Measurements from ENCODE around the gene RFTN1. TPM values are rescaled to one million over a fixed set of nuclear protein-coding genes. Genes with fewer than 3 reads are reported as not detected.
A peak's percentile ranks its signal among the peaks of the same experiment; 100 is the strongest.
"Not testable (repeated sequence)": the region's sequence is repeated elsewhere in the genome, so short reads cannot be mapped to it uniquely, and the experiment has no call there.

RFTN1 gene
- total and polyA plus RNA-seq, 2 donors from 2014 or later, result 15.3 to 34.1 TPM

- peaks cover 0 to 29% (median 16%) of the 10 kb centered on the region in 3 donors for H3K36me3 ChIP-seq (ENCODE audit: control insufficient read depth in 2 of 3, insufficient read depth in 3 of 3, low read length in 3 of 3)
- H3K9me3 ChIP-seq (ENCODE audit: control insufficient read depth in 2 of 3, insufficient read depth in 1 of 3, low read length in 3 of 3), result no peaks in the 10 kb centered on the region
- no peaks in the 10 kb centered on the region for H3K4me1 ChIP-seq (ENCODE audit: control insufficient read depth in 2 of 3, insufficient read depth in 2 of 3, low read depth in 1 of 3, low read length in 3 of 3)
- no peak overlapping the region for H3K27ac ChIP-seq (ENCODE audit: low read depth in 2 of 2, low read length in 2 of 2)
- intact Hi-C loops (cut with DNase I), result no loop called here
- no peaks in the 10 kb centered on the region for H3K27me3 ChIP-seq (ENCODE audit: control insufficient read depth, insufficient read depth, low read length)
- no peak for TF ChIP-seq CTCF (IDR thresholded peaks at IDR 0.05; ENCODE audit: borderline replicate concordance, extremely low read depth, insufficient read depth)
- FAIRE-seq (no peak), DNase-seq (no peak)
- no peak overlapping the region for H3K4me3 ChIP-seq (ENCODE audit: low read length in 3 of 3)
- H3K9ac ChIP-seq (ENCODE audit: low read length in 3 of 3), result no peak overlapping the region
Observed at GRCh38 chr3:16313886-16314645, 199.4 kb downstream of the RFTN1 start.

GRCh38 chr3:16311960-16312451 is 201.5 kb downstream of the RFTN1 start:
- no peak overlapping the region for H3K9ac ChIP-seq (ENCODE audit: low read length in 3 of 3)
- intact Hi-C loops (cut with DNase I), result no loop called here
- no peaks in the 10 kb centered on the region for H3K4me1 ChIP-seq (ENCODE audit: control insufficient read depth in 2 of 3, insufficient read depth in 2 of 3, low read depth in 1 of 3, low read length in 3 of 3)
- DNase-seq, result peak in 1 of 5 donors; percentile 52
- no peak overlapping the region for H3K27ac ChIP-seq (ENCODE audit: low read depth in 2 of 2, low read length in 2 of 2)
- FAIRE-seq, result no peak
- no peaks in the 10 kb centered on the region for H3K9me3 ChIP-seq (ENCODE audit: control insufficient read depth in 2 of 3, insufficient read depth in 1 of 3, low read length in 3 of 3)
- no peak overlapping the region for H3K4me3 ChIP-seq (ENCODE audit: low read length in 3 of 3)
- peaks cover 0 to 30% (median 16%) of the 10 kb centered on the region in 3 donors for H3K36me3 ChIP-seq (ENCODE audit: control insufficient read depth in 2 of 3, insufficient read depth in 3 of 3, low read length in 3 of 3)
- TF ChIP-seq CTCF (IDR thresholded peaks at IDR 0.05; ENCODE audit: borderline replicate concordance, extremely low read depth, insufficient read depth), result no peak
- H3K27me3 ChIP-seq (ENCODE audit: control insufficient read depth, insufficient read depth, low read length), result no peaks in the 10 kb centered on the region

GRCh38 chr3:16310486-16310885 is 203.0 kb downstream of the RFTN1 start:
- intact Hi-C loops (cut with DNase I); H3K4me1 ChIP-seq (ENCODE audit: control insufficient read depth in 2 of 3, insufficient read depth in 2 of 3, low read depth in 1 of 3, low read length in 3 of 3); H3K4me3 ChIP-seq (ENCODE audit: low read length in 3 of 3); DNase-seq; H3K27me3 ChIP-seq (ENCODE audit: control insufficient read depth, insufficient read depth, low read length); H3K27ac ChIP-seq (ENCODE audit: low read depth in 2 of 2, low read length in 2 of 2); H3K9me3 ChIP-seq (ENCODE audit: control insufficient read depth in 2 of 3, insufficient read depth in 1 of 3, low read length in 3 of 3); H3K9ac ChIP-seq (ENCODE audit: low read length in 3 of 3); FAIRE-seq: not testable (repeated sequence)
- peaks cover 0 to 24% (median 8%) of the 10 kb centered on the region in 3 donors for H3K36me3 ChIP-seq (ENCODE audit: control insufficient read depth in 2 of 3, insufficient read depth in 3 of 3, low read length in 3 of 3)

- H3K36me3 ChIP-seq (ENCODE audit: control insufficient read depth in 2 of 3, insufficient read depth in 3 of 3, low read length in 3 of 3), result peaks cover 0 to 22% (median 8%) of the 10 kb centered on the region in 3 donors
- no peak for TF ChIP-seq CTCF (IDR thresholded peaks at IDR 0.05; ENCODE audit: borderline replicate concordance, extremely low read depth, insufficient read depth)
- peaks cover 0 to 10% (median 2%) of the 10 kb centered on the region in 3 donors for H3K4me1 ChIP-seq (ENCODE audit: control insufficient read depth in 2 of 3, insufficient read depth in 2 of 3, low read depth in 1 of 3, low read length in 3 of 3)
- intact Hi-C loops (cut with DNase I), result no loop called here
- no peak overlapping the region for H3K9ac ChIP-seq (ENCODE audit: low read length in 3 of 3)
- DNase-seq (no peak), FAIRE-seq (no peak)
- no peak overlapping the region for H3K4me3 ChIP-seq (ENCODE audit: low read length in 3 of 3)
- no peak overlapping the region for H3K27ac ChIP-seq (ENCODE audit: low read depth in 2 of 2, low read length in 2 of 2)
- no peaks in the 10 kb centered on the region for H3K9me3 ChIP-seq (ENCODE audit: control insufficient read depth in 2 of 3, insufficient read depth in 1 of 3, low read length in 3 of 3)
- no peaks in the 10 kb centered on the region for H3K27me3 ChIP-seq (ENCODE audit: control insufficient read depth, insufficient read depth, low read length)
Observed at GRCh38 chr3:16309558-16309957, 203.9 kb downstream of the RFTN1 start.
